HT-29 (cell line): ENCODE data around the gene CUX1. TPM values are rescaled to one million over a fixed set of nuclear protein-coding genes. Genes with fewer than 3 reads are reported as not detected.

Experiments
- DNase-seq: peaks from one replicate; pipeline ENCODE4 v3.0.0-alpha.2; 2015; ENCODE audit warnings: low spot score
- total RNA-seq: library from RNA; depleted of rRNA; stranded (reverse); fragments of >200 nt; shearing (Covaris generic); gene quantifications from 2 replicates; pipeline ENCODE4 v1.2.3, GENCODE V29; 2014

The CUX1 gene
- total RNA-seq, 1 experiment from 2014 or later: 48.3 TPM

- DNase-seq: no peak
Observed at GRCh38 chr7:102072003-102072402, 254.6 kb downstream of the CUX1 start.

GRCh38 chr7:102072636-102073209 lies 255.3 kb downstream of the CUX1 start:
- no peak for DNase-seq

- DNase-seq: no peak
Observed at GRCh38 chr7:102073931-102074880, 256.8 kb downstream of the CUX1 start.

DNA sequence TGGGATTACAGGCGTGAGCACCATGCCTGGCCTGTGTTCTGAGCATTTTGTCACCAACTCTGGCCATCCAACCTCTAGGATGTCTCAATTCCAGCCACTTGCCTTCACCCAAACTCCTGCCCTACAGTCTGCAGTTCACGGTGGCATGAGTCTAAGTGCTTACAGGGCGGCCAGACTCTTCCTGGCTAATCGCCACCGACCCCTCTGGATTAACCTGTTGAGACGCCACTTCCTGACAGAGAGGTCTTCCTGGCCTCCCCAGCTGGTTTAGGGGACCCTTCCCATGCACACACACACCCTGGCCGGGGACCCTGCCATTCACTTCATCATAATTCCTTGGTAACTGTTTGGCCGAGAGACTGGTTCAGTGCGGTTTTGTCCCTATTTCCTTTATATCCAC lies 257.7 kb downstream of the CUX1 start:
- DNase-seq: no peak

DNA sequence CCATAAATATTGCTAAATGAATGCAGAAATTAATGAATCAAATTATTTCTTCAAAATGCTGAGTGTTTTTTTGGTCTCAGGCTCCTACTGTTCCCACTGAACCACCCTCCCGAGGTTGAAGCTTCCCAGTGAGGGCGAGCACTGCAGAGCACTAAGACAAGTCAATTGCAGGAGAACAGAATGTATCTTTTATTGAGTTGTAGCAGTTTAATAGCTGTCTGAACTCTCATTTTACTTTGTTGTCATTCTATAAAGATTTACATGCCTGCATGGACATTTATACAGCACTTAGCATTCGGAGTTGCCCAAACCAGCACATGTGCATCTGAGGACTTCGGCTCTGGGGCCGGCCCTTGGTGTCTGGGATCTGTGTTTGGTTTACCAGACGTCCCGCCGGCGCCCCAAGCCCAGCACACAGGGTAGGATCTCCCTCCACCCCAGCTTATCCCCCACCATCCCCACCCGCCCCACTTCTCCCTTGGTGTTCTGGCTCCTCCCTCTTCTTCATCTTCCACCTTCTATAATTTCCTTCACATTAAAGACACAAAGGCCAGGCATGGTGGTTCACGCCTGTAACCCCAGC lies 258.2 kb downstream of the CUX1 start:
- no peak for DNase-seq

- no peak for DNase-seq
Observed at GRCh38 chr7:102077081-102077480, 259.7 kb downstream of the CUX1 start.

DNA sequence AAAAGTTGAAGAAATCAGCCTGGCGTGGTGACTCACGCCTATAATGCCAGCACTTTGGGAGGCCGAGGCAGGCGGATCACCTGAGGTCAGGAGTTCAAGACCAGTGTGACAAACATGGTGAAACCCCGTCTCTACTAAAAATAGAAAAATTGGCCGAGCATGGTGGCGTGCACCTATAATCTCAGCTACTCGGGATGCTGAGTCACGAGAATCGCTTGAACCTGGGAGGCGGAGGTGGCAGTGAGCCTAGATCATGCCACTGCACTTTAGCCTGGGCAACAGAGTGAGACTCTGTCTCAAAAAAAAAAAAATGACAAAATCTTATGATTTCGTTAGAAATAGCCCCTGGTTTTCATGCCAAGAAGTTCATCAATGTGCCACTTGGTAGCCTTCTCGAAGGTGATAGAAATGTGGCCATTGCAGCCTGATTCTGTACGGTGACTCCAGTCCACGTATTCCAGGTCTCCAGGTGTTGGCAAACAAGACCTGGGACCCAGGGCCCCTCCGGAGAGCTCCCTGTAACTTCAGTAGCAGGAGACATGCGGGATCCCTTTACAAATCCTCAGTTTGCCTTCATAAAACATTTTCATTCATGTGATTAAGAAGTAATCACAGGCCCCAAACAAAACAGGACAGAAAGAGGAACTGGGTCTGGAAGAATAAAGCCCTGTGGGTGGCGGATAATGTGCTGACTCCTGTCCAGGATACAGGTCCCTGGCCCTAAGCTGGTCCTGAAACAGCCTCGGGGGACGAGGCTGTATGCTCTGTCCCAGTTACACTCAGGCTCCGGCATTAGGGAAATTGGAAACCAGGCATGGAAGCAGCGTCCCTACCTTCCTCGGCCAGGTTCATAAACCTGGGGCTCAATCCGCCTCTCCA lies 262.0 kb downstream of the CUX1 start:
- no peak for DNase-seq

GRCh38 chr7:102080019-102080433 lies 262.6 kb downstream of the CUX1 start:
- DNase-seq: no peak

DNA sequence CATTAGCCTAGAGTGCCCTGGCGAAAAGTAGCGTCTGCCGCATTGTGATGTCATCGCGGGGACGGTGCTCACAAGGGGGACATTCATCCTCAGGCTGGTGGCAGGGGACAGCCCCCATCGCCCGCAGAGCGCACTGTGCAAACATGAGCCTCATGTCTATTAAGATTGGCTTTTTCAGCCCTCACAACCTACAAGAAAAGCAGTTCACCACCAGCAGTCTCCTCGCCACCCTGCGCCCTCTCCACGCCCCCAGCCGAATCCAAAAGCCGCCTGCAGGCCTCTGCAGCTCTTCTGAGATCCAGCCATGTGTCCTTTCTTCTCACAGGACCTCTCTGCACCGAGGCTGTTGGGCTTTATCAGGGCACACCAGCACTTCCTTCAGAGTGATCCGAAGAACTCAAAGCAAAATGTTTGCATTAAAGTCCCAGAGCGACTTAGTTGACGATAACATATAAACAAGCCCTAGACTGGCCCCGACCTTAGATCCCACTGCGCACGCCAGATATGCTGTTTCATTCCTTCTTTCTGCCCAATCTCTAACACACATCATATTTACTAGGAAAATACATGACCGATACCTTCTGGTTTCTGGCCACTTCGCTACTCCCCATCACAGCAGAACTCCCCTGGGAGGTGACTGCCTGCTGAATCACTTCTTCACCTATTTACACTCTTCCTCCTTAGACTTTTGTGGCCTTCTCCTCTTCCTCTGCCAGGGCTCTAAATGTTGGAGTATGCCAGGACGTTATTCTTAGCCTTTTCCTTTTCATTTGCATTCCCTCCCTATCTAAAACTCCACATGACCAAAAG lies 263.2 kb downstream of the CUX1 start:
- no peak for DNase-seq

GRCh38 chr7:102081244-102081627 lies 263.8 kb downstream of the CUX1 start:
- no peak for DNase-seq

- DNase-seq: no peak
Observed at GRCh38 chr7:102082693-102083368, 265.4 kb downstream of the CUX1 start.

GRCh38 chr7:102085218-102085772 lies 267.9 kb downstream of the CUX1 start:
- no peak for DNase-seq

- DNase-seq: no peak
Observed at GRCh38 chr7:102089175-102090098, 272.0 kb downstream of the CUX1 start.

GRCh38 chr7:102093599-102094315 lies 276.3 kb downstream of the CUX1 start:
- no peak for DNase-seq

GRCh38 chr7:102094316-102094650 lies 276.9 kb downstream of the CUX1 start:
- no peak for DNase-seq

DNA sequence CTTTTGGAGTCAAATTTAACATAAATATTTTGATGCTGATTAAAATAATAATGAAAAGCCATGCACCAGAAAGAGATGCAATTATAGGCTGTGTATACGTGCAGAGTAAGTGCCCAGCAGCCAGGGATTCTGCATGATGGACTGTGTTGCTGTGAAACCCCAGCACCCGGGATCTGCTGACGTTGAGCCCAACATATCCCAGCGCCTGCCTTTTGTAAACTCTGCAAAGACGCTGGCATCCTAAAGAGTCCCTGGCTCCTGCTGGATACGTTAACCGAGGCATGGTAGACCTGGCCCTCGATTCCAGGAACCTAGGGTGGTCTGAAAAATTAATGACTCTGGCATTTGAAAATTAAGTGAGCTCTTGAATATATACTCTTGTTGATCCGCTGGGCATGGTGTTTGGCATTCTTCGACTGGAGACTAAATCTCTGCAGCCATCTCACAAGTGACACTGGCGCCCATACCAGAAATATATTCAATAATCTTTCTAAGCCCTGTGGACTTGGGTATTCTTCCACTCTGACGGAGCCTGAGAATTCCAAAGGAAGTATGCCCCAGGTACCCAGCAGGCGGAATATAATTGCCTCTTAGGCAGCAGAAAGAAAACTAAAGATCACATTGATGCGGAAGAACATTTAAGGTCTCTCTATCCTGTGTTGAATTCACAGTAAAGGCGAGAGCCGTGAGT lies 278.0 kb downstream of the CUX1 start:
- no peak for DNase-seq

GRCh38 chr7:102096012-102096332 lies 278.5 kb downstream of the CUX1 start:
- DNase-seq: no peak
